ENCODE measurements around the gene RBFOX1. TPM values are rescaled to one million over a fixed set of nuclear protein-coding genes. Genes with fewer than 3 reads are reported as not detected.

The RBFOX1 gene
- total and polyA plus RNA-seq, 11 donors, result 13.4 to 68.1 (median 48.2) TPM

DNA sequence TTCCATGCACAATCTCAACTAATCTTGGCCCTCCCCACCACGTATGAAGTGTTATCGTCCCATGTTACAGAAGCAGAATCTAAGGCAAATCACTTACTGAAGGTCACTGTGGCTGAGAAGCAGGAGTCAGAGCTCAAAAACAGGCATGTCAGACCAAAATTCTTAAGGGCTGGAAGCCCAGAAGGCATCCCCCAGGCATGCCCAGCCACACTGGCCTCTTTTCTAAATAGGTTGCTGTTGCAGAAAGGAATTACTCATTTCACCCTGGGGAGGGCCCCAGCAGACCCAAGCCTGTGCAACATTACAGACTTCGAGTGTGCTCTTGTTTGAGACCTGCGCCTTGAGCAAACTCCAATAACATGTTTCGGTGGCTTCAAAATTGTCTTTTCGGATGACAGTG, 194.1 kb downstream of the RBFOX1 start:
- DNase-seq (no peak), ATAC-seq (no peak)
- intact Hi-C loops (cut with DNase I), result no loop called here
- 74 to 85% (median 80%) methylated on average over 6 of the region's 6 CpGs for WGBS, 4 donors
- TF ChIP-seq POLR2A (IDR thresholded peaks at IDR 0.05), result no peak
- TF ChIP-seq, protein P1, sequence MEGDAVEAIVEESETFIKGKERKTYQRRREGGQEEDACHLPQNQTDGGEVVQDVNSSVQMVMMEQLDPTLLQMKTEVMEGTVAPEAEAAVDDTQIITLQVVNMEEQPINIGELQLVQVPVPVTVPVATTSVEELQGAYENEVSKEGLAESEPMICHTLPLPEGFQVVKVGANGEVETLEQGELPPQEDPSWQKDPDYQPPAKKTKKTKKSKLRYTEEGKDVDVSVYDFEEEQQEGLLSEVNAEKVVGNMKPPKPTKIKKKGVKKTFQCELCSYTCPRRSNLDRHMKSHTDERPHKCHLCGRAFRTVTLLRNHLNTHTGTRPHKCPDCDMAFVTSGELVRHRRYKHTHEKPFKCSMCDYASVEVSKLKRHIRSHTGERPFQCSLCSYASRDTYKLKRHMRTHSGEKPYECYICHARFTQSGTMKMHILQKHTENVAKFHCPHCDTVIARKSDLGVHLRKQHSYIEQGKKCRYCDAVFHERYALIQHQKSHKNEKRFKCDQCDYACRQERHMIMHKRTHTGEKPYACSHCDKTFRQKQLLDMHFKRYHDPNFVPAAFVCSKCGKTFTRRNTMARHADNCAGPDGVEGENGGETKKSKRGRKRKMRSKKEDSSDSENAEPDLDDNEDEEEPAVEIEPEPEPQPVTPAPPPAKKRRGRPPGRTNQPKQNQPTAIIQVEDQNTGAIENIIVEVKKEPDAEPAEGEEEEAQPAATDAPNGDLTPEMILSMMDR (IDR thresholded peaks at IDR 0.05), result no peak
- Histone ChIP-seq H3K27ac (no peak overlapping the region), H3K27me3 (no peaks in the 10 kb centered on the region), H3K4me1 (peaks cover 0 to 23% (median 0%) of the 10 kb centered on the region in 12 donors), H3K9me3 (no peaks in the 10 kb centered on the region), H3K4me3 (no peak overlapping the region), H3K36me3 (no peaks in the 10 kb centered on the region)

- H3K27me3 ChIP-seq, result no peaks in the 10 kb centered on the region
- no peaks in the 10 kb centered on the region for H3K9me3 ChIP-seq
- ATAC-seq (no peak), DNase-seq (no peak)
- H3K4me1 ChIP-seq, result no peaks in the 10 kb centered on the region
- no peak overlapping the region for H3K27ac ChIP-seq
- H3K36me3 ChIP-seq, result no peaks in the 10 kb centered on the region
- TF ChIP-seq, protein P1 (IDR thresholded peaks at IDR 0.05), result no peak
- TF ChIP-seq POLR2A (IDR thresholded peaks at IDR 0.05), result no peak
- 85 to 92% (median 88%) methylated on average over 6 of the region's 6 CpGs for WGBS, 4 donors
- H3K4me3 ChIP-seq, result no peak overlapping the region
- intact Hi-C loops (cut with DNase I), result no loop called here
These were observed 199.9 kb downstream of the RBFOX1 start for GRCh38 chr16:7532534-7532933.

DNA sequence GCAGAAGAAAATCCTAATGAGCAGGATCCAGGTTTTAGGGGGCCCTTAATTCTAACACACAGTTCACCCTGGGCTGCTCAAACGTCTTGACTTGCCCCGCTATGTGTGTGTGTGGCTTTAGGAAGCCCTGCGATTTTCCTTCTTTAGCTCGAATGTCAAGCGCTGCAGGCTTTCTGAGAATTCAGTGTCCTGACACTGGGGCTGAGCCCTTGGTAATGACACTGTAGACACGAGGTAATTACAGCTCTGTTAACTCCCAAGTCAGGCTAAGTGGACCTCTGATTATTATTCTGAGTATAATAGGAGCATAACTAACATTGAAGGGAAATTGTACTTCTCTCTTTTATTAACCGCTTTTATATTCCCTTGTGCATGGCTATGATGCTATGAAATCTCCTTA, 202.1 kb downstream of the RBFOX1 start:
- Histone ChIP-seq H3K27ac (no peak overlapping the region), H3K9me3 (no peaks in the 10 kb centered on the region), H3K27me3 (no peaks in the 10 kb centered on the region), H3K36me3 (no peaks in the 10 kb centered on the region), H3K4me3 (no peak overlapping the region), H3K4me1 (no peaks in the 10 kb centered on the region)
- no peak for DNase-seq
- intact Hi-C loops (cut with DNase I), result no loop called here
- TF ChIP-seq POLR2A (IDR thresholded peaks at IDR 0.05), result no peak
- no peak for ATAC-seq
- WGBS, 4 donors, result 73 to 78% (median 75%) methylated on average over 7 of the region's 7 CpGs

GRCh38 chr16:7541026-7541425, 208.4 kb downstream of the RBFOX1 start:
- 59 to 68% (median 63%) methylated on average over 3 of the region's 3 CpGs for WGBS, 4 donors
- no peaks in the 10 kb centered on the region for H3K36me3 ChIP-seq
- intact Hi-C loops (cut with DNase I), result no loop called here

GRCh38 chr16:7545251-7545650, 212.6 kb downstream of the RBFOX1 start:
- DNase-seq (no peak), ATAC-seq (no peak)
- Histone ChIP-seq H3K9me3 (no peaks in the 10 kb centered on the region), H3K36me3 (no peaks in the 10 kb centered on the region), H3K4me1 (peaks cover 0 to 8% (median 0%) of the 10 kb centered on the region in 12 donors), H3K27me3 (no peaks in the 10 kb centered on the region), H3K4me3 (no peak overlapping the region), H3K27ac (no peak overlapping the region)
- TF ChIP-seq, protein P1 (IDR thresholded peaks at IDR 0.05), result no peak
- no peak for TF ChIP-seq POLR2A (IDR thresholded peaks at IDR 0.05)
- intact Hi-C loops (cut with DNase I), result no loop called here
- 67 to 74% (median 71%) methylated on average over 9 of the region's 9 CpGs for WGBS, 4 donors

More at GRCh38 chr16:7541026-7541425, 208.4 kb downstream of the RBFOX1 start:
- peaks cover 0 to 8% (median 0%) of the 10 kb centered on the region in 12 donors for H3K4me1 ChIP-seq
- no peak overlapping the region for H3K27ac ChIP-seq
- no peaks in the 10 kb centered on the region for H3K9me3 ChIP-seq
- no peak overlapping the region for H3K4me3 ChIP-seq
- ATAC-seq (no peak), DNase-seq (no peak)
- no peaks in the 10 kb centered on the region for H3K27me3 ChIP-seq
- no peak for TF ChIP-seq POLR2A (IDR thresholded peaks at IDR 0.05)
- TF ChIP-seq, protein P1 (IDR thresholded peaks at IDR 0.05), result no peak

Data from heart left ventricle (tissue), 16 donors.